GM23248 (cell line): ENCODE results near the gene CP.

Experiments
- EZH2 ChIP-seq: fragments of 200-600 bp; sonication (generic); IDR thresholded peaks from 2 replicates; pipeline ENCODE4 v1.6.1; 2018; ENCODE audit warnings: antibody characterized with exemption, mild to moderate bottlenecking; ENCODE audit not compliant: insufficient read depth, poor library complexity, severe bottlenecking
- EZH2phosphoT487 ChIP-seq: fragments of 200-600 bp; sonication (generic); IDR thresholded peaks from 2 replicates; pipeline ENCODE4 v1.6.1; 2018; ENCODE audit warnings: antibody characterized with exemption, moderate library complexity, mild to moderate bottlenecking, low read depth; ENCODE audit not compliant: insufficient read depth

DNA sequence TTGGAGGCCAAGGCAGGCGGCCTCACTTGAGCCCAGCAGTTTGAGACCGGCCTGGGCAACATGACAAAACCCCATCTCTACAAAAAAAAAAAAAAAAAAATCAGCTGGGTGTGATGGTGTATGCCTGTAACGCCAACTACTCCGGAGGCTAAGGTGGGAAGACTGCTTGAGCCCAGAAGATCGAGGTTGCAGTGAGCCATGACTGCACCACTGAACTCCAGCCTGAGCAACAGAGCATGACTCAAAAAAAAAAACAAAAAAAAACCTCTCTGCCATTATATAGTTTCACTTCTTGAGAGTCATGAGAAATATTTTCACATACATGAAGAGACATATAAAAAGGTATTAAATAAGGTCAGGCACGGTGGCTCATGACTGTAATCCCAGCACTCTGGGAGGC is 45.9 kb upstream of the CP start:
- TF ChIP-seq EZH2phosphoT487 = no peak
- TF ChIP-seq EZH2 = no peak
